ENCODE measurements around the gene GLT1D1. TPM values are rescaled to one million over a fixed set of nuclear protein-coding genes. Genes with fewer than 3 reads are reported as not detected.

Gene GLT1D1
- polyA plus RNA-seq, 1 of the 3 experiments (the other 2 are of a cell fraction), result 0.05 TPM

GRCh38 chr12:128944956-128945355 lies 91.7 kb downstream of the GLT1D1 start:
- H2AFZ ChIP-seq (ENCODE audit: low read depth), result no peak overlapping the region
- CTCF ChIA-PET, result no interaction called here
- whole genome bisulfite sequencing (ENCODE audit: low lambda C conversion rate), result 70% methylated on average over 9 of the region's 27 CpGs
- H3K4me3 ChIP-seq (ENCODE audit: low read depth in 2 of 2, low read length in 1 of 2), result no peak overlapping the region
- no peak overlapping the region for H3K27ac ChIP-seq (ENCODE audit: low read depth in 2 of 2, low read length in 1 of 2)
- no peaks in the 10 kb centered on the region for H4K20me1 ChIP-seq (ENCODE audit: insufficient read depth)
- no peaks in the 10 kb centered on the region for H3K36me3 ChIP-seq (replicated peaks in 1 of 2; ENCODE audit: control insufficient read depth in 1 of 2, insufficient read depth in 2 of 2, low read length in 1 of 2)
- H3K27me3 ChIP-seq (ENCODE audit: insufficient read depth), result no peaks in the 10 kb centered on the region
- TF ChIP-seq, protein P1, sequence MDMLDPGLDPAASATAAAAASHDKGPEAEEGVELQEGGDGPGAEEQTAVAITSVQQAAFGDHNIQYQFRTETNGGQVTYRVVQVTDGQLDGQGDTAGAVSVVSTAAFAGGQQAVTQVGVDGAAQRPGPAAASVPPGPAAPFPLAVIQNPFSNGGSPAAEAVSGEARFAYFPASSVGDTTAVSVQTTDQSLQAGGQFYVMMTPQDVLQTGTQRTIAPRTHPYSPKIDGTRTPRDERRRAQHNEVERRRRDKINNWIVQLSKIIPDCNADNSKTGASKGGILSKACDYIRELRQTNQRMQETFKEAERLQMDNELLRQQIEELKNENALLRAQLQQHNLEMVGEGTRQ (IDR thresholded peaks at IDR 0.05; ENCODE audit: borderline replicate concordance, low read depth, low read length), result no peak
- TF ChIP-seq, protein P2, sequence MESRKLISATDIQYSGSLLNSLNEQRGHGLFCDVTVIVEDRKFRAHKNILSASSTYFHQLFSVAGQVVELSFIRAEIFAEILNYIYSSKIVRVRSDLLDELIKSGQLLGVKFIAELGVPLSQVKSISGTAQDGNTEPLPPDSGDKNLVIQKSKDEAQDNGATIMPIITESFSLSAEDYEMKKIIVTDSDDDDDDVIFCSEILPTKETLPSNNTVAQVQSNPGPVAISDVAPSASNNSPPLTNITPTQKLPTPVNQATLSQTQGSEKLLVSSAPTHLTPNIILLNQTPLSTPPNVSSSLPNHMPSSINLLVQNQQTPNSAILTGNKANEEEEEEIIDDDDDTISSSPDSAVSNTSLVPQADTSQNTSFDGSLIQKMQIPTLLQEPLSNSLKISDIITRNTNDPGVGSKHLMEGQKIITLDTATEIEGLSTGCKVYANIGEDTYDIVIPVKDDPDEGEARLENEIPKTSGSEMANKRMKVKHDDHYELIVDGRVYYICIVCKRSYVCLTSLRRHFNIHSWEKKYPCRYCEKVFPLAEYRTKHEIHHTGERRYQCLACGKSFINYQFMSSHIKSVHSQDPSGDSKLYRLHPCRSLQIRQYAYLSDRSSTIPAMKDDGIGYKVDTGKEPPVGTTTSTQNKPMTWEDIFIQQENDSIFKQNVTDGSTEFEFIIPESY (IDR thresholded peaks at IDR 0.05; ENCODE audit: borderline replicate concordance, low read depth), result no peak
- TF ChIP-seq FOSL2 (IDR thresholded peaks at IDR 0.05; ENCODE audit: borderline replicate concordance, low read depth) (no peak), TEAD4 (IDR thresholded peaks at IDR 0.05; ENCODE audit: borderline replicate concordance, insufficient read depth) (no peak), NFIC (IDR thresholded peaks at IDR 0.05; ENCODE audit: borderline replicate concordance) (no peak), RFX5 (IDR thresholded peaks at IDR 0.05; ENCODE audit: low read length) (no peak), MAX (IDR thresholded peaks at IDR 0.05; ENCODE audit: low read depth) (no peak), TAF1 (IDR thresholded peaks at IDR 0.05; ENCODE audit: borderline replicate concordance, low read depth, low read length) (no peak), RXRA (IDR thresholded peaks at IDR 0.05; ENCODE audit: borderline replicate concordance, low read depth) (no peak)
- TF ChIP-seq, protein P3, sequence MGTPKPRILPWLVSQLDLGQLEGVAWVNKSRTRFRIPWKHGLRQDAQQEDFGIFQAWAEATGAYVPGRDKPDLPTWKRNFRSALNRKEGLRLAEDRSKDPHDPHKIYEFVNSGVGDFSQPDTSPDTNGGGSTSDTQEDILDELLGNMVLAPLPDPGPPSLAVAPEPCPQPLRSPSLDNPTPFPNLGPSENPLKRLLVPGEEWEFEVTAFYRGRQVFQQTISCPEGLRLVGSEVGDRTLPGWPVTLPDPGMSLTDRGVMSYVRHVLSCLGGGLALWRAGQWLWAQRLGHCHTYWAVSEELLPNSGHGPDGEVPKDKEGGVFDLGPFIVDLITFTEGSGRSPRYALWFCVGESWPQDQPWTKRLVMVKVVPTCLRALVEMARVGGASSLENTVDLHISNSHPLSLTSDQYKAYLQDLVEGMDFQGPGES (IDR thresholded peaks at IDR 0.05; ENCODE audit: low read depth, low read length), result no peak
- POLR2A ChIA-PET, result no interaction called here
- no peaks in the 10 kb centered on the region for H3F3A ChIP-seq (replicated peaks; ENCODE audit: insufficient read depth)
- H3K4me2 ChIP-seq, result no peak overlapping the region
- H3K9ac ChIP-seq, result no peak overlapping the region
- no peaks in the 10 kb centered on the region for H3K79me2 ChIP-seq (ENCODE audit: insufficient read depth)
- no peaks in the 10 kb centered on the region for H3K9me3 ChIP-seq
- no peaks in the 10 kb centered on the region for H3K9me2 ChIP-seq
- H3K4me1 ChIP-seq (ENCODE audit: control insufficient read depth in 1 of 2, insufficient read depth in 2 of 2, low read depth in 1 of 2, low read length in 1 of 2), result no peaks in the 10 kb centered on the region
- DNase-seq, result no peak

- Histone ChIP-seq H3K4me1 (ENCODE audit: control insufficient read depth in 1 of 2, insufficient read depth in 2 of 2, low read depth in 1 of 2, low read length in 1 of 2) (no peaks in the 10 kb centered on the region), H3K9ac (no peak overlapping the region), H3K9me3 (no peaks in the 10 kb centered on the region), H3K27ac (ENCODE audit: low read depth in 2 of 2, low read length in 1 of 2) (no peak overlapping the region), H3K4me3 (ENCODE audit: low read depth in 2 of 2, low read length in 1 of 2) (no peak overlapping the region), H3K36me3 (replicated peaks in 1 of 2; ENCODE audit: control insufficient read depth in 1 of 2, insufficient read depth in 2 of 2, low read length in 1 of 2) (no peaks in the 10 kb centered on the region), H3K4me2 (no peak overlapping the region), H4K20me1 (ENCODE audit: insufficient read depth) (no peaks in the 10 kb centered on the region), H3K9me2 (no peaks in the 10 kb centered on the region), H3F3A (replicated peaks; ENCODE audit: insufficient read depth) (no peaks in the 10 kb centered on the region), H2AFZ (ENCODE audit: low read depth) (no peak overlapping the region), H3K27me3 (ENCODE audit: insufficient read depth) (no peaks in the 10 kb centered on the region), H3K79me2 (ENCODE audit: insufficient read depth) (no peaks in the 10 kb centered on the region)
- DNase-seq, result no peak
- WGBS (ENCODE audit: low lambda C conversion rate), result 53% methylated on average over 10 of the region's 10 CpGs
- TF ChIP-seq, protein P4, sequence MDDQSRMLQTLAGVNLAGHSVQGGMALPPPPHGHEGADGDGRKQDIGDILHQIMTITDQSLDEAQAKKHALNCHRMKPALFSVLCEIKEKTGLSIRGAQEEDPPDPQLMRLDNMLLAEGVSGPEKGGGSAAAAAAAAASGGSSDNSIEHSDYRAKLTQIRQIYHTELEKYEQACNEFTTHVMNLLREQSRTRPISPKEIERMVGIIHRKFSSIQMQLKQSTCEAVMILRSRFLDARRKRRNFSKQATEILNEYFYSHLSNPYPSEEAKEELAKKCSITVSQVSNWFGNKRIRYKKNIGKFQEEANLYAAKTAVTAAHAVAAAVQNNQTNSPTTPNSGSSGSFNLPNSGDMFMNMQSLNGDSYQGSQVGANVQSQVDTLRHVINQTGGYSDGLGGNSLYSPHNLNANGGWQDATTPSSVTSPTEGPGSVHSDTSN (IDR thresholded peaks at IDR 0.05), result no peak
- ChIA-PET POLR2A (no interaction called here), CTCF (no interaction called here)
These were observed 93.9 kb downstream of the GLT1D1 start for GRCh38 chr12:128947209-128947608.
